Measurements from ENCODE around the gene RGL2.

- TF ChIP-seq CTCF (IDR thresholded peaks at IDR 0.05) (no peak), POLR2AphosphoS5 (IDR thresholded peaks at IDR 0.05) (no peak)
Measured at GRCh38 chr6:33251395-33252012, 47.2 kb downstream of the RGL2 start.

Measured in gastroesophageal sphincter (tissue), 3 donors.